ENCODE data around the gene ZNF440.
"Not testable (repeated sequence)": the region's sequence is repeated elsewhere in the genome, so short reads cannot be mapped to it uniquely, and the experiment has no call there.

ZNF440 gene

DNA sequence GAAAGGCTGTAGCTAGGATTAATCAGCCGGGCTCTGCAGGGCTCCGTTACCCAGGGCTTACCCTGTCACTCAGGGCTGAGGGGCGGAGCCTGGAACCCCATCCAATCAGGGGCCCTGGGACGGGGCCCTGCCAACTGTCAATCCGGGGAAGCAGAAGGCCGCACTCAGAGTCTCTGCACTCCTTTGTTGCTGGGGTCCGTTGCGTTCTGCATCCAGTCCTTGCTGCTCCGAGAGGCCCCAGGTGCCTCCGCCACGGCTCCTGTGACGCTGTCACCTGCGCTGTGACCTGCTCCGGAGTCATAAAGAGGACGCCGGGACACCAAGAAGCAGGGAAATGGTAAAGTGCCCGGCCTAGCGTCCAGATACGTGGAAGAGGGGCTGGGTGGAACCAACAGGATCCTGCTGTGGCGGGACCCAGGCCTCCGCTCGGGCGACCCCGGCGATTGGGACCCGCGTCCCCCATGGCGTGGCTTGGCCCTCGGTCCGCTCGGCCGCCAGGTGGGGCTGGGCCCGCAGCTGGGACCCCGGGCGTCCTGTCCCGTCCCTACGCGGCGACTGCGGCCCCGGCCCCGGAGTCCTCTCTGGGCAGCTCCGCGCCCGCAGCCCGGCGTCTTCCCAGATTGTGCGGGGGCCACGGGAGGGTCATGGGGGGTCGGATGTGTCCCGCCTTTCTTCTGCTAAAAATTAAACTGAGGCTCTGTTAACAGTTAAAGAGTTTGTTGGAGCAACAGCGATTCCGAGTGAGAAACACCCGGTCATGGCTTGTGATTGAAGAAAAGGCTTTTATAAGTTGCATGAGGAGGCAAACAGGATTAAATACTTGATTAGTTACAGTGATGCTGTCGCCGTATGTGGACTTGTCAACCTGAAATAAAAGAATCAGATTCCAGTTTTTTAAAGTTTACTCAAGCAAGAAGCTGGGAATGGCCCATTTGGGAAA lies 15.4 kb upstream of the ZNF440 start, which contains the start of gene ZNF491:
ZNF491 (plus strand) TSS at position 133 of the 940 bp plus-strand sequence. CDS start 7,431 bp downstream, outside the sequence.
- TF ChIP-seq, protein P1, sequence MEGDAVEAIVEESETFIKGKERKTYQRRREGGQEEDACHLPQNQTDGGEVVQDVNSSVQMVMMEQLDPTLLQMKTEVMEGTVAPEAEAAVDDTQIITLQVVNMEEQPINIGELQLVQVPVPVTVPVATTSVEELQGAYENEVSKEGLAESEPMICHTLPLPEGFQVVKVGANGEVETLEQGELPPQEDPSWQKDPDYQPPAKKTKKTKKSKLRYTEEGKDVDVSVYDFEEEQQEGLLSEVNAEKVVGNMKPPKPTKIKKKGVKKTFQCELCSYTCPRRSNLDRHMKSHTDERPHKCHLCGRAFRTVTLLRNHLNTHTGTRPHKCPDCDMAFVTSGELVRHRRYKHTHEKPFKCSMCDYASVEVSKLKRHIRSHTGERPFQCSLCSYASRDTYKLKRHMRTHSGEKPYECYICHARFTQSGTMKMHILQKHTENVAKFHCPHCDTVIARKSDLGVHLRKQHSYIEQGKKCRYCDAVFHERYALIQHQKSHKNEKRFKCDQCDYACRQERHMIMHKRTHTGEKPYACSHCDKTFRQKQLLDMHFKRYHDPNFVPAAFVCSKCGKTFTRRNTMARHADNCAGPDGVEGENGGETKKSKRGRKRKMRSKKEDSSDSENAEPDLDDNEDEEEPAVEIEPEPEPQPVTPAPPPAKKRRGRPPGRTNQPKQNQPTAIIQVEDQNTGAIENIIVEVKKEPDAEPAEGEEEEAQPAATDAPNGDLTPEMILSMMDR (IDR thresholded peaks at IDR 0.05; ENCODE audit: low read depth, low read length) = peak; percentile 30
- peak within 1 kb of the TSS; percentile 69 for H3K4me3 ChIP-seq (ENCODE audit: low read depth, low read length)
- peak; percentile 88 for DNase-seq (ENCODE audit: low read depth, low spot score)
- in situ Hi-C loops (cut with HindIII; ENCODE audit: low sequenced_read_pairs) = no loop called here

DNA sequence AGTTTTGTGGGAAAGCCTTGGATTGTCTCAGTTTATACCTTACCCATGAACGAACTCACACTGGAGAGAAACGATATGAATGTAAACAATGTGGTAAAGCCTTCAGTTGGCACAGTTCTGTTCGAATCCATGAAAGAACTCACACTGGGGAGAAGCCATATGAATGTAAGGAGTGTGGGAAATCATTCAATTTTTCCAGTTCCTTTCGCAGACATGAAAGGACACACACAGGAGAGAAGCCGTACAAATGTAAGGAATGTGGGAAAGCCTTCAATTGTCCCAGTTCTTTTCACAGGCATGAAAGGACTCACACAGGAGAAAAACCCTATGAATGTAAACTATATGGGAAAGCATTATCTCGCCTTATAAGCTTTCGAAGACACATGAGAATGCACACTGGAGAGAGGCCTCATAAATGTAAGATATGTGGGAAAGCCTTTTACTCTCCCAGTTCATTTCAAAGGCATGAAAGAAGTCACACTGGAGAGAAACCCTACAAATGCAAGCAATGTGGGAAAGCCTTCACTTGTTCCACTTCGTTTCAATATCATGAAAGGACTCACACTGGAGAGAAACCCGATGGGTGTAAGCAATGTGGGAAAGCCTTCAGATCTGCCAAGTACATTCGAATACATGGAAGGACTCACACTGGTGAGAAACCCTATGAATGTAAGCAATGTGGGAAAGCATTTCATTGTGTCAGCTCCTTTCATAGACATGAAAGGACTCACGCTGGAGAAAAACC lies 7.5 kb upstream of the ZNF440 start:
- DNase-seq (ENCODE audit: low read depth, low spot score) = peak; percentile 9
- in situ Hi-C loops (cut with HindIII; ENCODE audit: low sequenced_read_pairs) = no loop called here

DNA sequence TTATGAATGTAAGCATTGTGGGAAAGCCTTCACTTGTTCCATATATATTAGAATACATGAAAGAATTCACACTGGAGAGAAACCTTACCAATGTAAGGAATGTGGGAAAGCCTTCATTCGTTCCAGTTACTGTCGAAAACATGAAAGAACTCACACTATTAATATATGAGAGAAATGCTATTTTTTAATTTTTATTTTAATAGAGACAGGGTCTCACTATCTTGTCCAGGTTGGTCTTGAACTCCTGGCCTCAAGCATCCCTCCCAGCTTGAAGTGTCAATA lies 7.0 kb upstream of the ZNF440 start:
- TF ChIP-seq, protein P1 (IDR thresholded peaks at IDR 0.05; ENCODE audit: low read depth, low read length) = no peak
- in situ Hi-C loops (cut with HindIII; ENCODE audit: low sequenced_read_pairs) = no loop called here
- no peak overlapping the region for H3K4me3 ChIP-seq (ENCODE audit: low read depth, low read length)
- DNase-seq (ENCODE audit: low read depth, low spot score) = no peak

More for the DNA sequence above, 7.5 kb upstream of the ZNF440 start:
- no peak overlapping the region for H3K4me3 ChIP-seq (ENCODE audit: low read depth, low read length)
- TF ChIP-seq, protein P1 (IDR thresholded peaks at IDR 0.05; ENCODE audit: low read depth, low read length) = no peak

DNA sequence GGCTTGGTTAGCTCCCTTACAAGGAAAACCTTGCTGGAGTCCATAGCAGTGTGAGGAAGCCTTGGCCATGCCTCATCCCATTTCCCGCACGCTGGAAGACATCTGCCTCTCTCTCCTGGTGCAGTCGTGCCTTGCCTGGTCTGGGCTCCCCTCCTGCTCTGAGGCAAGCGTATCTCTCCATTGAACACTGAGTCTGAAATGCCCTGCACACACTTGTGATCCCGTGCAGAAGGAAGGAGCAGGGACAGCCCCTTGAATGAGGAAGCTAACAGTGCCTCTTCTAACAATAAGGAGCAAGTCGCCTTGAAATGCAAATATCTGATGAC lies 407 bp upstream of the ZNF440 start:
- in situ Hi-C loops (cut with HindIII; ENCODE audit: low sequenced_read_pairs) = no loop called here
- DNase-seq (ENCODE audit: low read depth, low spot score) = no peak
- TF ChIP-seq, protein P1 (IDR thresholded peaks at IDR 0.05; ENCODE audit: low read depth, low read length) = no peak
- peak overlapping the region; percentile 69 for H3K4me3 ChIP-seq (ENCODE audit: low read depth, low read length)

DNA sequence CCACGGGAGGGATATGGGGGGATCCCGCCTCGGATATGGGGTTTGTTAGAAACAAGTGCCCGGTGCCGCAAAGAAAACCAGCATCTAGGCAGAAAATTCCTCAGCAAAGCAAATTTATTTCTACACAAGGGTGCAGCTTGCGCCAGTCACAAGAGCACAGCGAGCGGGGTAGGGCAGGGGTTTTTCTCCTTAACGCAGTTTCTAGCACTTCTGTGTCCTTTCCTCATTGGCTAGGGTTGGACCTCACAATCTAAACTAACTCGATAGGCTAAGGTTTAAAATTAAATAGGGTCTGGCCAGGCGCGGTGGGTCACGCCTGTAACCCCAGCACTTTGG lies 595 bp downstream of the ZNF440 start:
- in situ Hi-C loops (cut with HindIII; ENCODE audit: low sequenced_read_pairs) = no loop called here
- peak; percentile 26 for DNase-seq (ENCODE audit: low read depth, low spot score)
- peak overlapping the region; percentile 69 for H3K4me3 ChIP-seq (ENCODE audit: low read depth, low read length)
- TF ChIP-seq, protein P1 (IDR thresholded peaks at IDR 0.05; ENCODE audit: low read depth, low read length) = no peak

DNA sequence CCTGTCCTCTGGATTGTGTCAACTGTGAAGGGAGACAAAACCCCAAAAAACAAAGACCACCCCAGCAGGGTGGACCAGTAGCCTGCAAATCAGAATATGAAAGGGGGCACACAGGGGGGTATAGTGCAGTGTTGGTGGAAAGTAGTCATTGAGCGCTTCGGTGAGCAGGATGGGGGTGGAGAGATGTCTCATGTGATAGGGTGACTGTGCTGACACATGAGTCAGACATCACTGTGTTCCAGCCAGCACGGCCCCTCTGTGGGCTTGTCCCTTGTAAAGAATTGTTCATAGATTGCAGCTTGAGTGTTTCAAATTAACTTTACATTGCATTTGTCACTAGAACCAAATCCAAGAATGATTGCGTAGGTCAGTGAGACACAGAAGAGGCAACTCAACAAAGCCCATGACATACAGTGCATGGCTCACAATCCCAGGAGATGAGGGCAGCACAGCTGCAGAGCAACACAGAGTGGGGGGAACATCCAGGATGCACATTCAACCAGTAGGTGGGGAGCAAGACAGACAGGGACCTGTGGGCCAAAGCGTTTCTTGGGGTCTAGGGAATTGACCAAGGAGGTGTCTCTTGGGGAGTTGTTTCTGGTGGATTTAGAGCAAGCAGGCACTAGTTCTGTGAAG lies 7.5 kb downstream of the ZNF440 start:
- no peak overlapping the region for H3K4me3 ChIP-seq (ENCODE audit: low read depth, low read length)
- DNase-seq (ENCODE audit: low read depth, low spot score) = no peak
- TF ChIP-seq, protein P1 (IDR thresholded peaks at IDR 0.05; ENCODE audit: low read depth, low read length) = no peak
- in situ Hi-C loops (cut with HindIII; ENCODE audit: low sequenced_read_pairs) = no loop called here

DNA sequence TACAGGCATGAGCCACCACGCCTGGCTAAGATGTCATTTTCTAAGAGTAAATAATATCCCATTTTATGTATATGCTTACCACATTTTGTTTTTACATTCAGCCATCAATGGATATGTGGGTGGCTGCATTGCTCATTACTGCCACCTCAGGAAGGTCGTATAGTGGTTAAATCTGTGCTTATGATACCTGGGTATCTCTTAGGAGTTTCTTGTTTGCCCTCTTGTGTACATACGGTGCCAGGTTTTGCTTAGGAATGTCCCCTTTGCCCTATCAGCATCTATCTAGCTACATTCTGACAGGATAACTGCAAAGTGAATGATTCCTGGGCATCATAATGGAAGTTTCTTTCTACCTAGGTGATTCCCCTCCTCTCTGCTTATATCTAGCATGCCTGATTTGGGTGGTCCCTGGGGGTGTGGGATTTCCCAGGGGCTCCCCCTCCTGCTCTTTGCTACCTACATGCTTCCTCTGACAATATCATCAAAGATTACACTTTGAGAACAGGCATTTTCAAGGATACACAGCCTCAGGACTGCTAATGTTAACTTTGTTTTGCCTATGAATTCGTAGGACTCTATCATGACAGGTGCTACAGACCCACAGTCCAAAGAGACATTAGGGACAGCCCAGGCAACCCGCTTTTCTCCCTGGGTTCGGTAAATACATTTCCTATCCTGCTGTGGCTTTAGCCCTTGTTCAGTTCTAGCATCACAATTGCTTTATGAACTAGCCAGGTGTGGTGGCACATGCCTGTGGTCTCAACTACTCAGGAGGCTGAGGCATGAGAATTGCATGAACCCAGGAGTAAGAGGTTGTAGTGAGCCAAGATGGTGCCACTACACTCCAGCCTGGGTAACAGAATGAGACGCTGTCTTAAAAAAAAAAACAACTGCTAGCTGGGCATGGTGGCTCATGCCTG lies 15.1 kb downstream of the ZNF440 start:
- H3K4me3 ChIP-seq (ENCODE audit: low read depth, low read length); in situ Hi-C loops (cut with HindIII; ENCODE audit: low sequenced_read_pairs); DNase-seq (ENCODE audit: low read depth, low spot score): not testable (repeated sequence)

All from astrocyte of the spinal cord (primary cell).